Heart left ventricle (tissue), 13 donors: ENCODE results near the gene PCGF2.

ENCODE experiments used
- POLR2A ChIP-seq, 2 donors: fragments of 450-650 bp; IDR thresholded peaks; one replicate each; pipeline ENCODE4 v1.6.1; 2017; ENCODE audit warnings: antibody characterized with exemption in 2 of 2, mild to moderate bottlenecking in 2 of 2, moderate library complexity in 2 of 2
- TF ChIP-seq, protein P1 (sequence below), 12 donors: fragments of 200-600 bp; sonication (generic) in 4 of 12; IDR thresholded peaks; one replicate each; pipeline versions ENCODE4 v1.5.0 to v1.8.0; 2018 to 2022; ENCODE audit warnings: antibody characterized with exemption in 12 of 12, mild to moderate bottlenecking in 5 of 12
- donor health status: ischemic (EF 13 %, LVEDD 7.1; RV severe dilation, severe dysfunction).
- donor health status: DM: no; HTN: yes; CAD: no.
- donor health status: DM: no; HTN: no; CAD: no.
- donor health status: ischemic (EF 25% LVEDD 6.9; RV normal size, moderate dysfunction).
- donor health status: ischemic (EF 25% LVEDD 5.7; RV mildly dilated, moderate dysfunction).
- donor health status: ischemic (EF 35%, LVEDD 5.7; RV mildly dilated, moderate dysfunction).
- donor health status: nonischemic (EF 11% LVEDD 7.7; RV severe dilation, severe dysfunction).
- donor health status: DM: yes; HTN: yes; CAD: no.
- donor health status: PGD.
- donor health status: ischemic (EF 29% LVEDD 5.4; RV normal size, mild dysfunction).
- donor health status: nonischemic (EF 23%, LVEDD 6.1; RV moderate dilation, normal function).

DNA sequence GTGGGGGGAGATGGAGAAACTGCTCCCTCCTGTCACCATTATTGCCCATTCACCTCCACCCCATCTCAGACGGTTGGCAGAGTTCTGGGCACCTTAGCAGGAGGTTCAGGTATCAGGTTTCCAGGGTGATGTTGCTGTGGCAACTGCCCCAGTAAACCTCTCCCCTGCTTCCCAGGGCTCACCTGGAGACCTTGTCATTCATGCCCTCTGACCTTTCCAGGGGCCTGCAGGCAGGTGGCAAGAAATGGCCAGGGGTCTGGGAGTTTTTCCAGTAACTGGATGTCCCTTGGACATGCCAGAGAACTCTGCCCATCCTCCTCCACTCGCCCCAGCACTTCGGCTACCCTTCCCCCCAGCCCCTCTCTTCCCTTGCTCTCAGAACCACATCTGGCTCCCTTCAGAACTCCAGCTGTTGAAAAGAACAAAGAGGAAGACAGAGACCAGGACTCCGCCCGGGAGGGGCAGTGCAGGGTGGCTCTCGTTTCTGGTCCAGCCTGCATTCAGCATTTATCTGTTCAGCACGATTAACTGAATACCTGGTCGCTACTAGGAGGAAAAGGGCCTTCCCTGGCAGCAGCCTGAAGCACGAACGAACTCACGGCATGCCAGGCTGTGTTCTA is 34.6 kb downstream of the PCGF2 start:
- TF ChIP-seq, protein P1, sequence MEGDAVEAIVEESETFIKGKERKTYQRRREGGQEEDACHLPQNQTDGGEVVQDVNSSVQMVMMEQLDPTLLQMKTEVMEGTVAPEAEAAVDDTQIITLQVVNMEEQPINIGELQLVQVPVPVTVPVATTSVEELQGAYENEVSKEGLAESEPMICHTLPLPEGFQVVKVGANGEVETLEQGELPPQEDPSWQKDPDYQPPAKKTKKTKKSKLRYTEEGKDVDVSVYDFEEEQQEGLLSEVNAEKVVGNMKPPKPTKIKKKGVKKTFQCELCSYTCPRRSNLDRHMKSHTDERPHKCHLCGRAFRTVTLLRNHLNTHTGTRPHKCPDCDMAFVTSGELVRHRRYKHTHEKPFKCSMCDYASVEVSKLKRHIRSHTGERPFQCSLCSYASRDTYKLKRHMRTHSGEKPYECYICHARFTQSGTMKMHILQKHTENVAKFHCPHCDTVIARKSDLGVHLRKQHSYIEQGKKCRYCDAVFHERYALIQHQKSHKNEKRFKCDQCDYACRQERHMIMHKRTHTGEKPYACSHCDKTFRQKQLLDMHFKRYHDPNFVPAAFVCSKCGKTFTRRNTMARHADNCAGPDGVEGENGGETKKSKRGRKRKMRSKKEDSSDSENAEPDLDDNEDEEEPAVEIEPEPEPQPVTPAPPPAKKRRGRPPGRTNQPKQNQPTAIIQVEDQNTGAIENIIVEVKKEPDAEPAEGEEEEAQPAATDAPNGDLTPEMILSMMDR (IDR thresholded peaks at IDR 0.05) = no peak
- TF ChIP-seq POLR2A (IDR thresholded peaks at IDR 0.05) = no peak
